Retina (tissue), 1 donor: ENCODE measurements around the gene WSB2.
A peak's percentile ranks its signal among the peaks of the same experiment; 100 is the strongest.
"Not testable (repeated sequence)": the region's sequence is repeated elsewhere in the genome, so short reads cannot be mapped to it uniquely, and the experiment has no call there.

Experiments used
- DNase-seq: peaks from one replicate; pipeline ENCODE4 v3.0.0-alpha.2; 2016

WSB2 gene

GRCh38 chr12:118061011-118061872 lies at the start of gene WSB2:
Gene WSB2 (minus strand): TSS chr12:118061179. CDS start chr12:118061048, 131 bp downstream.
- peak; percentile 58 for DNase-seq

DNA sequence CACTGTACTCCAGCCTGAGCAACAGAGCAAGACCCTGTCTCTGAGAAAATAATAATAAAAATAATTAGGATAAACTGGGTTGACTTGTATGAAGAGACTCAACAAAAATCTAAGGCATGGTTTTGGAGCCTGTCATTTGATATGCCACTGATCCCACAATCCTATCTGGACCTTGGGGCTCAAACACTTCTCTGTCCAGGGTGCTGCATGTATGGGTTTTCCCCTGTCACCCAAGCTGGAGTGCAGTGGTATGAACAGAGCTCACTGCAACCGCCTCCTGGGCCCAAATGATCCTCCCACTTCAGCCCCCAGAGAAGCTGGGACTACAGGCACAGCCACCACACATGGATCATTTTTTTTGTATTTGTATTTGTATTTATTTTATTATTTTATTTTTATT lies 48.1 kb upstream of the WSB2 start:
- no peak for DNase-seq

- no peak for DNase-seq
Observed at GRCh38 chr12:118107694-118108093, 46.7 kb upstream of the WSB2 start.

GRCh38 chr12:118107011-118107410 lies 46.0 kb upstream of the WSB2 start:
- DNase-seq, result no peak

GRCh38 chr12:118103601-118104382 lies 42.8 kb upstream of the WSB2 start, which contains the start of gene VSIG10:
Gene VSIG10 (minus strand): TSS chr12:118104011. CDS start chr12:118103671, 340 bp downstream.
- DNase-seq, result peak; percentile 90

- DNase-seq, result no peak
Observed at GRCh38 chr12:118103201-118103600, 42.2 kb upstream of the WSB2 start.

GRCh38 chr12:118102609-118103008 lies 41.6 kb upstream of the WSB2 start:
- DNase-seq, result no peak

DNA sequence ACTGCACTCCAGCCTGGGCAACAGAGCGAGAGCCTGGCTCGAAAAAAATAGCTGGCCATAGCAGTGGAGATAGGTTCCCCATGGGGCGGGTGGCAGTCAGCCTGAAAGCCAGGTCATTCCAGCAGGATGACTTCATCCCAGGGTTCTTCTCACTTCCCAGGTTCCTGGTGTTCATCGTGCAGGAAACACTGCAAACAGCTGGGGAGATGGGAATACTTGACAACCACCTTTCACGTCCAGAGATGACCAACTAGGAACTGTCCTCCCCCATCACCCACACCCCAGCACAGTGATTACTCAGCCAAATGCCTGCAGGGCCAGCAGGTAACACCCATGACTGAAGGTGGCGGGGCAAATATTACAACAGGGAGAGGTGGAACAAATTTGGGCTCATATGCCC lies 41.1 kb upstream of the WSB2 start:
- no peak for DNase-seq

DNA sequence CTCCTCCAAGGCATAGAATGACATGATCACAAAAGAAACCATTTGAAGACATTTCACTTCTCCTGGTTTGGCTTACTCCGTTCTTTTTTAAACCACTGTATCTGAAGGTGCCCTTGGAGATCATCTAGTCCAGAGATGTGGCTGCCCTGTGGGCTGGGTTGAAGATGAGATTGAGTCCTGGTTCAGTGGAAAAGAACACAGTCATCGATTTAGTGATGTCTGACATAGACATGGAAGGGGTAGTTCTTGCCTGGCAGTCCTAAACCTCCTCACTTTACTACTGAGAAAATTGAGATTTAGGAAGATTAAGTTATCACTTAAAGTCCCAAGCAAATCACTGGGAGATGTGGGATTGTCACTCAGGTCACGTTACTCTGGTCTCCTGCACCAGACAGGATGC lies 40.1 kb upstream of the WSB2 start:
- DNase-seq, result no peak

DNA sequence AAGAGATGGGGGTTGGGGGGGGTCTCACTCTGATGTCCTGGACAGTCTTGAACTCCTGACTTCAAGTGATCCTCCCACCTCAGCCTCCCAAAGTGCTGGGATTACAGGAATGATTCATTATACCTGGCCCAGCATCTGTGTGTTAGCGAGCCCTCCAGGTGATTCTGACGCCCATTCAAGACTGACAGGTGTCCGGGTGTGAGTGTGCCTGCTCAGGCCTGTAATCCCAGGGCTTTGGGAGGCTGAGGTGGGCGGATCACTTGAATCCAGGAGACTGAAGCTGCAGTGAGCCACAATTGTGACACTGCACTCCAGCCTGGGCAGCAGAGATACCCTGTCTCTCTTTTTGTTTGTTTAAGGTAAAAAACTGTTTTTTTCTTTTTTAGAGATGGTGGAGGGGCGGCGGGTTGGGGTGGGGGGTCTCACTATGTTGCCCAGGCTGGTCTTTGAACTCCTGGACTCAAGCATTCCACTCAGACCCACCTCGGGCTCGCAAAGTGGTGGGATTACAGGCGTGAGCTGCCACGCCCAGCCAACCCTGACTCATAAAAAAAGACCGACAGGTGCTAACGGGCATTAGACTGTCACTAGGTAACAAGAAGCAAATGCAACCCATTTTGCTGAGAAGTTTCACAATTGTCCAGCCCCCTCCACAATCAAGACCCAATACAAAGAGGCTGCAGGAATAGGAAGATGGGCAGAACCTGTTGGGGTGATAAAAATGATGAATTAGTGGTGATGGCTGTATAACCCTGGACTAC lies 38.1 kb upstream of the WSB2 start:
- DNase-seq, result no peak

GRCh38 chr12:118098401-118098800 lies 37.4 kb upstream of the WSB2 start:
- DNase-seq, result no peak

DNA sequence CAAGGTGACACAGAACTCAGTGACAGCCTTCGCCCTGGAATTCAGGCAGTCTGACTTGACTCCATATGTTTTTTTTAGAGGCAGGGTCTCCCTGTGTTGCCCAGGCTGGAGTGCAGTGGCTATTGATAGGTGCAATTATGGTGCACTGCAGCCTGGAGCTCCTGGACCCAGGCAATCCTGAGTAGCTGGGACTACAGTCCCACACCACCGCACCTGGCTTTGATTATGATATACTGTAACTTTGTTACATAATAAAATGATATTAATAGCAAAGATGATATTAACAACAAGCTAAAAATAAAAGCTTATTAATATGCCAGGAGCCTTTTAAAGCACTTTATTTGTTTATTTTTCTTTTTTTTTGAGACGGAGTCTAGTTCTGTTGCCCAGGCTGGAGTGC lies 33.1 kb upstream of the WSB2 start:
- DNase-seq, result no peak

DNA sequence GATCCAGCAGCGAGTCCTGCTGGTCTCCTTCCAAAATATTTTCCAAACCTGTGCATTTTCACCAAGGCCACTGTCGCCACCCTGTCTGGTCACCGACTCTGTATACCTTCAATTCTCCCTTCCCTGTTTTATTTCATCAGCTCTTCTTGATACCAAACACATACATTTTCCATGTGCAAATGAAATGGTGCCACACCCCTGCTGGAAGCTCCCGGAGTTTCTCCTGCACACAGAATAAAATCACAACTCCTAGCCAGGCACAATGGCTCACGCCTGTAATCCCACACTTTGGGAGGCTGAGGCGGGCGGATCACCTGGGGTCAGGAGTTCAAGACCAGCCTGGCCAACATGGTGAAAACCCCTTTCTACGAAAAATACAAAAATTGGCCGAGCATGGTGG lies 28.8 kb upstream of the WSB2 start:
- DNase-seq, result no peak

DNA sequence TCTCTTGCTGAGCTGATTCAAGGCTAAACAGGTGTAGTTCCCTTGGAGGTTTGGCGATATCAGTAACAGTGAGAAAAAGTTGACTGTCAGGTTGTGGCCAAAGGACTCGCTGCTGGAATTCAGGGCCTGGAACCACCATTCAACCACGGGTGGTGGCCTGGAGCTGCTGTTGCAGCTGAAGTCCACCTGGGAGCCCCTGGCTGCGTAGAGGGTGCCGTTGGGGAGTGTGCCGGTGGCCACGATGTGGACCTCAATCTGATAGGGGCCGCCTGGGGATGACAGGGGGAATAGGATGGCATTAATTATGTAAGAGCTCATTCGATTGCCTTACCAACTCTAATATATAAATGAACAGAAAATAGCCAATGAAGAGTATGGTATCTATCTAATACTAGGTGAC lies 21.2 kb upstream of the WSB2 start:
- DNase-seq, result no peak

- not testable (repeated sequence) for DNase-seq
Observed at GRCh38 chr12:118081521-118081920, 20.5 kb upstream of the WSB2 start.

- no peak for DNase-seq
Observed at GRCh38 chr12:118073768-118074167, 12.8 kb upstream of the WSB2 start.

DNA sequence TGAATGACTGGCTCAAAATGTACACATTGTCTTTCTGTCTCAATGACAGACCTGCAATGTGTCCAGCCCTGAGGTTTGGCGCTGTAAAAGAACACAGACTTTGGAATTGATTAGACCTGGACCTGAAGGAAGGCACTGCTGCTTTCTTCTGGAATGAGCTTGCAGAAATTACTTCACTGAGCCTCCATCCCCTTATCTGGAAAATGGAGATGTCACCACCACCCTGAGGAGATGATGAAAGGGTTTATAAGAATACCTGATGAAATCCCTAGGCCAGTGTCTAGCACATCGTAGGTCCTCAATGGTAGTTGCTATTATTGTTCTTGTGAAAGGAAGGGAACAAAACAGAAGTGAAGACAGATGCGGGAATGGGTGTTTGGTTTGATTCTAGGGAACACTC lies 9.7 kb upstream of the WSB2 start:
- no peak for DNase-seq

- no peak for DNase-seq
Observed at GRCh38 chr12:118068445-118068844, 7.5 kb upstream of the WSB2 start.

- DNase-seq, result no peak
Observed at GRCh38 chr12:118065380-118065779, 4.4 kb upstream of the WSB2 start.

DNA sequence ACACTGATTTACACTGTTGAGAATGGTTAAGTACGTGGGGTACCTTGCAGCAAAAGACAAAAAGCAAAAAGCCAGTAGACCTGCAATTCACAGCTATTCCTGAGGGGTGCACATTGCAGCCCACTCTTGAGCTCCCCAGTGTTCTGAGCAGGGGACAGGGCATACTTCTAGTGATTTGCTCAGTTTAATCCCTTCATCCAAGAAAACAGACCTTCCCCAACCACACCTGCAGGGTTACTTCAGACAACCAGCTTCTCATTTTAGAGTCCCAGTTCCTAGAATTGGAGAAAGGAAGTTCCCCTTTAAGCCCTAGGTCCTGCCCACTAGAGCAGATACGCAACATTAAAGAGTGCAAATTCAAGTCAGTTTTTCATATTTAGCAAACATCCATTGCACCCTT lies 3.6 kb upstream of the WSB2 start:
- DNase-seq, result peak; percentile 27

DNA sequence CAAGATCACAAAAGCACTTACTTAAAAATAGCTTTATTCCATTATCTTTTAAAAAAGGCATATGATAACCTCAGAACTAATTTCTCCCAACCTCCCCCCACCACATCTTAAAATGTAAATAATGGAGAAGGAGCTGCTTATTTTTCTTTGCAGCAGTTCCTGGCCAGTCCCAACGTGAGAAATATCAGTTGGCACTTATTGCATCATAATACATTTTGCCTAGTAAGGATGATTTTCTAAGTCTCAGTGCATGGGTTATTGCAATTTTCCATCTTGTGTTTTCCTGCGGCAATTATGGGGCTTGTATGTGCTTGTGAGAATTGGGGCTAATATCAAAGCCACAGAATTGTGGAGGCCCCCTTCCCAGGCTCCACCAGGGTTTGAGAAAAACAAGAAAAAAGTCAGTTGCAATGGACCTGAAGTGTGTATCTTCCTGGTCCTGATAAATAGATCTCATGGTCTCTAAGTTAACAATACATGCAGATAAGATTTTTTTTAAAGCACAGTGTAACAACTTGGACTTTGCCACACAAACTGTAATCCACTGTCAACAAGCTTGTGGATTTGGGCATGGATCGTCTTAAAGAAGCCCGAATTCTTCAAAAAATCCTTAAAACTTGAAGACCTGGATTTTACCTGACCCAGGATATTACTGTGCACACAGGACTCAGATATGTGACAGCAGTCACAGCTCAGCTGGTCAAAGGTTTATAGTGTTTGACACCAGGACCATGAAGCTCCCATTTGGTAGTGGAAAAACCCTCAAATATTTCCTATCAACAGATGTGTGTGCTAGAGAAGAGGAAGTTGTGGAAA lies 2.8 kb upstream of the WSB2 start:
- no peak for DNase-seq
